GM12865 (cell line): ENCODE data around the gene LACRT.
A peak's percentile ranks its signal among the peaks of the same experiment; 100 is the strongest.

Experiments
- DNase-seq: peaks from one replicate; pipeline ENCODE4 v3.0.0; 2010; ENCODE audit warnings: low read depth
- H3K4me3 ChIP-seq: 2 replicates; pipeline ENCODE4 v1.5.1; 2011; ENCODE audit warnings: mild to moderate bottlenecking, low read depth, low read length, control low read depth
- CTCF ChIP-seq: IDR thresholded peaks from 2 replicates; pipeline ENCODE4 v1.5.1; 2011; ENCODE audit warnings: low read length, control low read depth, low read depth, inconsistent platforms; ENCODE audit not compliant: insufficient read depth; ENCODE audit errors: missing control alignments

The LACRT gene

GRCh38 chr12:54625598-54625997 lies 9.1 kb downstream of the LACRT start:
- no peak overlapping the region for H3K4me3 ChIP-seq
- DNase-seq: no peak
- TF ChIP-seq CTCF: no peak

GRCh38 chr12:54624315-54625279 lies 10.1 kb downstream of the LACRT start:
- H3K4me3 ChIP-seq: no peak overlapping the region
- DNase-seq: no peak
- TF ChIP-seq CTCF: no peak

- TF ChIP-seq CTCF: peak; percentile 9
- no peak for DNase-seq
- no peak overlapping the region for H3K4me3 ChIP-seq
These were observed 12.1 kb downstream of the LACRT start for GRCh38 chr12:54622463-54623183.

- DNase-seq: no peak
- no peak overlapping the region for H3K4me3 ChIP-seq
- TF ChIP-seq CTCF: no peak
These were observed 17.6 kb downstream of the LACRT start for GRCh38 chr12:54616933-54617680.

GRCh38 chr12:54612225-54612750 lies 22.4 kb downstream of the LACRT start:
- DNase-seq: no peak
- TF ChIP-seq CTCF: no peak
- no peak overlapping the region for H3K4me3 ChIP-seq

GRCh38 chr12:54611715-54612149 lies 23.0 kb downstream of the LACRT start:
- no peak for DNase-seq
- no peak for TF ChIP-seq CTCF
- no peak overlapping the region for H3K4me3 ChIP-seq
